K562 treated with DMSO at 1 percent for 48 hours (cell line): ENCODE data around the gene GTF2F1. TPM values are rescaled to one million over a fixed set of nuclear protein-coding genes. Genes with fewer than 3 reads are reported as not detected.

ENCODE experiments used
- total RNA-seq: library from RNA; unstranded; fragments of 300-600 nt; gene quantifications from 2 replicates; pipeline ENCODE4 v1.2.3, GENCODE V29; 2022; ENCODE audit warnings: low replicate concordance; ENCODE audit errors: extremely low read depth

Gene GTF2F1, protein sequence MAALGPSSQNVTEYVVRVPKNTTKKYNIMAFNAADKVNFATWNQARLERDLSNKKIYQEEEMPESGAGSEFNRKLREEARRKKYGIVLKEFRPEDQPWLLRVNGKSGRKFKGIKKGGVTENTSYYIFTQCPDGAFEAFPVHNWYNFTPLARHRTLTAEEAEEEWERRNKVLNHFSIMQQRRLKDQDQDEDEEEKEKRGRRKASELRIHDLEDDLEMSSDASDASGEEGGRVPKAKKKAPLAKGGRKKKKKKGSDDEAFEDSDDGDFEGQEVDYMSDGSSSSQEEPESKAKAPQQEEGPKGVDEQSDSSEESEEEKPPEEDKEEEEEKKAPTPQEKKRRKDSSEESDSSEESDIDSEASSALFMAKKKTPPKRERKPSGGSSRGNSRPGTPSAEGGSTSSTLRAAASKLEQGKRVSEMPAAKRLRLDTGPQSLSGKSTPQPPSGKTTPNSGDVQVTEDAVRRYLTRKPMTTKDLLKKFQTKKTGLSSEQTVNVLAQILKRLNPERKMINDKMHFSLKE
- total RNA-seq: not detected in 2 replicates

DNA sequence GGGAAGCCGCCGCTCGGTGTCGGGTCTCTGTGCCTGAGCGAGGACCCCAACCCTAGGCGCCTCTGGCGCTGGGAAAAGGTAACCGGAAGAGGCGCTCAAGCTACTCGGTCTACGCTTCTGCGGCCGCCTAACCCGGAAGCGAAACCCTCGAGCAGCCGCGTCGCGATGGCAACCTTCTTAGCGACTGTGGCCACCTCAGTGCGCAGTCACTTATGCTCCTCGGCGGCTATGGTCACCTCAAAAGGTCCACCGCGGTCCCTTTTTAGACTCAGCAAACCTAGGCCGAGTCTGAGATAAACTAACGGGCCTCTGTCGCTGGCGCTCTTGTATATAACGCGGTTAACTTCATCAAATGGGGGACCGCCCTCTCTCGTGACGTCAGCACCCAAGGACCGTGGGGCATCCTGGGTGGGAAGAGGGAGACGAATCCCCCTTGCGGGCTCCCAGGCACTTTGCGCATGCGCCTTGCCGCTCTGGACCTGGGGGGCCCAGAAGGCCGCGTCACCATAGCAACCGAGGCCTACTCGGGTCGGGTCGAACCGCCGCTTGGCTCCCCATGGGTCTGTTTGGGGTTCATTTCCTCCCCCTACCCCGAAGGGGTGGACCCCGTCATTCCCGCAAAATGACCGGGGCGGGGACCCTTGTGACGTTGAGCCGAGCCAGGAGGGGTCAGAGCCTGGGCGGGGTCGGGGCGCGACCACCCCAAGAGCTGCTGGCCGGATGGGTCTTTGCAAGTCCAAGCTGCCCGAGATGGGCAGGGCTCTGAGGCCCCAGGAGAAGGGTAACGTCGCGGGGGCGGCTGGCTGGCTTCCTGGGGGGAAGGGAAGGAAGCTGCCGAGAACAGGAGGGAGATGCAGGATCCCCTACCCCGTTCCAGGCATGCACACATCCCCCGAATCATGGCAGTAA is at the start of gene GTF2F1:
GTF2F1 (minus strand) TSS at position 91 of the 909 bp plus-strand sequence. CDS start 169 bp downstream, outside the sequence.

DNA sequence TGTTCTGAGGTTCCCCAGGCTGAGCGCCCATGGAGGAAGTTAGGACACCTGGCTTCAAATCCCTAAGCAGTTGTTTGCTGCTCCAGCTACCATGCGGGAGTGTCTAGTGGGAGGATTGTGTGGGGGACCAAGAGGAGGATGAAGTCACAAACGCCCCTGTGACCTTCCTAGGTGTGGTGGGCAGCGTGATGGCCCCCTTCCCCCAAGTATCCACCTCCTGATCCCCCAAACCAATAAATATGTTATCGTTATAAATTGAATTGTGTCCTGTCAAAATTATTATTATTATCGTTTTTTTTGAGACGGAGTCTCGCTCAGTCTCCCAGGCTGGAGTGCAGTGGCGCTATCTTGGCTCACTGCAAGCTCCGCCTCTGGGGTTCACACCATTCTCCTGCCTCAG is 40.7 kb upstream of the GTF2F1 start, which contains the start of gene SLC25A41:
SLC25A41 (minus strand) TSS at position 101 of the 400 bp plus-strand sequence; CDS start at position 31, 70 bp downstream.

DNA sequence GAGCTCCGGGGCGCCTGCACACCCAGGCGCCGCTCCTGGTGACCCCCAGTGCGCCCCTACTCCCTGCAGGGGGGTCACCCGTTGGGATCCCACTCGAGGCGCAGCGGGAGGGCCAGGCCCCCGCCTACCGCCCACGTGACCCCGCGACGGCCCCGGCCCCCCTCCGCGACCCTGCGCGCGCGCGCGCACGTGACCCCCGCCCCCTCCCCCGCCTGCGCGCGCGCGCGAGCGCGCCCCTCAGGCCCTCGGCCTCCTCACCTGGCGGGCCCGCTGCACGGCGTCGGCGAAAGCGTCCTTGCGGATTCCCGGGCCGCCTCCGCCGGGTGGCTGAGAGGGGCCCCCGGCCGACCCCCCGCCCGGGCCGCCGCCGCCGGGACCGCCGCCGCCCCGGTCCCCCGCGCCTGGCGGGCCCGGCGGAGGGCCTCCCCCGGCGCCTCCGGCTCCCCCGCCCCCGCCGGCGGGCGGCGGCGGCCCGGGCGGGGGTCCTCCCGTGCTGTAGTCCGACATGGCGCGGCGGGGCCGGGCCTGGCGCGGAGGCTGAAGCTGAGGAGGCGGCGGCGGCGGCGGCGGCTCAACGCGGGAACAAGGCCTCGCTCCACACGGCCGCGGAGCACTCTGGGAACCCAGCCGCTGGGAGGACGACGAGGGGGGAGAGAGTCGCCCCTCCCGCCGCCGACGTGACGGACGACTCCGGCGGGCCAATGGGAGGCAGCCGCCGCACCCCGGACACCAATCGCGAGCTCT is 31.4 kb upstream of the GTF2F1 start, which contains the start of gene KHSRP:
KHSRP (minus strand) TSS at position 617 of the 744 bp plus-strand sequence; CDS start at position 507, 110 bp downstream.

DNA sequence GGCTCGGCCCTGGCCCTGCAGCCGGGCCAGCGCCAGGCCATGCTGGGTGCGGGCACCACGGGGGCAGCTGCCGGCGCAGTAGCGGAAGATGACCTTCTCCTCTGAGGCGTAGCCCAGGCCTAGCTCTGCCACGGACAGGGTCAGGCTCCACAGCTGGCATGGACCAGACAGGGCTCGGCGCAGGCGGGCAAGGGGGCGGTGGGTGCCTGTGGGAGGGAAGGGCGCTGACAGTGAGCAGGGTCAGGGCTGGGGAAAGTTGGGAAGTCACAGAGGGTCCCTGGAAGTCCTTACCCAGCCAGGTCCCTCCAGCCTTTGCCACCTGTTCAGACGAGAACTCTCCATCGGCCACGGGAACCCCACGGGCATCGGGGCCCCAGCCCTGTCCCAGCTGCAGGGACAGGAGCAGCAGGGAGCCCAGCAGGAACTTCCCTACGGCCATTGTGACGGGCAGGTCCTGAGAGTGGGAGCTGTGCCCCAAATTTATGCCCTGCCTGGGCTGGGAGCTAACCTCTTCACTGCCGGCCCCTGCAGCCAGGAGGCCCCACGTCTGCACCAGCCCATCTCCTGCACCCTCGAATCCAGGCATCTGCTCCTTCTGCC is 17.5 kb downstream of the GTF2F1 start, which contains the start of gene PSPN:
PSPN (minus strand) TSS at position 523 of the 600 bp plus-strand sequence; CDS start at position 439, 84 bp downstream.

DNA sequence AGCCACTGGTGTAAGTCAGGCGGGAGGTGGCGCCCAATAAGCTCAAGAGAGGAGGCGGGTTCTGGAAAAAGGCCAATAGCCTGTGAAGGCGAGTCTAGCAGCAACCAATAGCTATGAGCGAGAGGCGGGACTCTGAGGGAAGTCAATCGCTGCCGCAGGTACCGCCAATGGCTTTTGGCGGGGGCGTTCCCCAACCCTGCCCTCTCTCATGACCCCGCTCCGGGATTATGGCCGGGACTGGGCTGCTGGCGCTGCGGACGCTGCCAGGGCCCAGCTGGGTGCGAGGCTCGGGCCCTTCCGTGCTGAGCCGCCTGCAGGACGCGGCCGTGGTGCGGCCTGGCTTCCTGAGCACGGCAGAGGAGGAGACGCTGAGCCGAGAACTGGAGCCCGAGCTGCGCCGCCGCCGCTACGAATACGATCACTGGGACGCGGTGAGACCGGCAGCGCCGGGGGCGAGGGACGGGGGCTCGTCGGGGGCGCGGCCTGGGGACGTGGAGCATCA is 20.3 kb downstream of the GTF2F1 start, which contains the start of gene ALKBH7:
ALKBH7 (plus strand) TSS at position 201 of the 502 bp plus-strand sequence; CDS start at position 228, 27 bp downstream.

DNA sequence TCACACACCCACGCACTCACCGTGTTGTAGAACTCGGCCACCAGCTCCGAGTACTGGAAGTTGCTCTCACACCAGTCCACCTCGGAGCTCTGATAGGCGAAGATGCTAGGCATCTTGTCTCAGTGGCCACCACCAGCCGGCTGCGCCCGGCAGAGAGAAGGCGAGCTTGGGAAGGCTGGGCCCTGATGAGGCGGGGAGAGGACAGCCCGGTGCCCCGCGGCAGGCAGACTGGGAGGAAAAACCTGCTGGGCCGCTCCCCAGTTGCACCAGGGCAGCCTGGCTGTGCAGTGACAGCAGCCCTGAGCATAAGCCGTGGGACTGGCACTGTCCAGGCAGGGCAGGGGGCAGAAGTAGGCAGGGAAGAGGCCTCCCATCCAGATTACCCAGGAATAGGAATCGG is 59.5 kb downstream of the GTF2F1 start, which contains the start of gene ACER1:
ACER1 (minus strand) TSS at position 174 of the 400 bp plus-strand sequence; CDS start at position 113, 61 bp downstream.

Other genes starting within 250 kb of the GTF2F1 start
- gene MLLT1, start 113.2 kb downstream of the GTF2F1 start, total RNA-seq: not detected in 2 replicates
- gene ACER1, start 59.6 kb downstream of the GTF2F1 start, total RNA-seq: not detected in 2 replicates
- gene CLPP, start 31.6 kb downstream of the GTF2F1 start, total RNA-seq: not detected in 2 replicates
- gene ALKBH7, start 20.4 kb downstream of the GTF2F1 start, total RNA-seq: not detected in 2 replicates
- not detected in 2 replicates for gene PSPN, start 17.2 kb downstream of the GTF2F1 start, total RNA-seq
- gene KHSRP, start 31.6 kb upstream of the GTF2F1 start, total RNA-seq: not detected in 2 replicates
- not detected in 2 replicates for gene SLC25A41, start 40.6 kb upstream of the GTF2F1 start, total RNA-seq
- not detected in 2 replicates for gene SLC25A23, start 66.6 kb upstream of the GTF2F1 start, total RNA-seq
- gene CRB3, start 71.1 kb upstream of the GTF2F1 start, total RNA-seq: not detected in 2 replicates
- gene DENND1C, start 88.6 kb upstream of the GTF2F1 start, total RNA-seq: not detected in 2 replicates
- not detected in 2 replicates for gene TUBB4A, start 109.1 kb upstream of the GTF2F1 start, total RNA-seq
- not detected in 2 replicates for gene TNFSF9, start 137.9 kb upstream of the GTF2F1 start, total RNA-seq
- gene CD70, start 198.0 kb upstream of the GTF2F1 start, total RNA-seq: not detected in 2 replicates